OCI-LY1 (cell line): ENCODE measurements around the gene SEMA3A.

Source experiments
- H2AFZ ChIP-seq: fragments of 200-600 bp; sonication (generic), shearing (Covaris generic); 2 replicates; pipeline ENCODE4 v1.6.0; 2014; ENCODE audit warnings: antibody characterized with exemption, mild to moderate bottlenecking, low read length
- H3F3A ChIP-seq: fragments of 200-600 bp; sonication (generic), shearing (Covaris generic); 2 replicates; pipeline ENCODE4 v1.6.0; 2014; ENCODE audit warnings: mild to moderate bottlenecking, antibody characterized with exemption, low read length, moderate library complexity; ENCODE audit not compliant: insufficient read depth
- H3K27ac ChIP-seq: fragments of 200-600 bp; sonication (generic); 2 replicates; pipeline ENCODE4 v1.5.1; 2014; ENCODE audit warnings: low read length, mixed run types, mild to moderate bottlenecking, low read depth; ENCODE audit not compliant: poor library complexity, severe bottlenecking
- H3K27me3 ChIP-seq: fragments of 200-600 bp; sonication (generic); 2 replicates; pipeline ENCODE4 v1.6.0; 2014; ENCODE audit warnings: antibody characterized with exemption, mild to moderate bottlenecking, low read length, moderate library complexity; ENCODE audit not compliant: insufficient read depth
- H3K36me3 ChIP-seq: fragments of 200-600 bp; sonication (generic); 2 replicates; pipeline ENCODE4 v1.6.1; 2014; ENCODE audit warnings: mild to moderate bottlenecking, antibody characterized with exemption, low read length, moderate library complexity, mixed read lengths; ENCODE audit not compliant: insufficient read depth
- H3K4me1 ChIP-seq: fragments of 200-600 bp; sonication (generic); 2 replicates; pipeline ENCODE4 v1.5.1; 2014; ENCODE audit warnings: mild to moderate bottlenecking, low read length, moderate library complexity; ENCODE audit not compliant: insufficient read depth, severe bottlenecking
- H3K4me2 ChIP-seq: fragments of 200-600 bp; sonication (generic), shearing (Covaris generic); 2 replicates; pipeline ENCODE4 v1.6.1; 2014; ENCODE audit warnings: low read length
- H3K4me3 ChIP-seq: fragments of 200-600 bp; sonication (generic); 2 replicates; pipeline ENCODE4 v1.5.1; 2014; ENCODE audit warnings: low read length, low read depth, mild to moderate bottlenecking, mixed read lengths; ENCODE audit not compliant: poor library complexity, severe bottlenecking
- H3K79me2 ChIP-seq: fragments of 200-600 bp; shearing (Covaris generic); 2 replicates; pipeline ENCODE4 v1.6.1; 2016; ENCODE audit warnings: mixed run types, low read length, mixed read lengths; ENCODE audit not compliant: insufficient read depth
- H3K9ac ChIP-seq: fragments of 200-600 bp; sonication (generic), shearing (Covaris generic); 2 replicates; pipeline ENCODE4 v1.6.1; 2014; ENCODE audit warnings: mild to moderate bottlenecking, low read length, mixed read lengths
- H3K9me2 ChIP-seq: fragments of 200-600 bp; sonication (generic), shearing (Covaris generic); 2 replicates; pipeline ENCODE4 v1.6.1; 2014; ENCODE audit warnings: low read depth, mild to moderate bottlenecking, low read length, mixed read lengths
- H3K9me3 ChIP-seq: fragments of 200-600 bp; shearing (Covaris generic); 2 replicates; pipeline ENCODE4 v1.6.1; 2014; ENCODE audit warnings: low read length, mixed read lengths
- H4K20me1 ChIP-seq: fragments of 200-600 bp; sonication (generic), shearing (Covaris generic); 2 replicates; pipeline ENCODE4 v1.6.0; 2016; ENCODE audit warnings: mild to moderate bottlenecking, low read length; ENCODE audit not compliant: insufficient read depth
- EZH2 ChIP-seq: fragments of 200-600 bp; sonication (generic), shearing (Covaris generic); IDR thresholded peaks from 2 replicates; pipeline ENCODE4 v1.8.0; 2017; ENCODE audit warnings: borderline replicate concordance, mixed run types, mild to moderate bottlenecking, antibody characterized with exemption, low read length, moderate library complexity, mixed read lengths
- TF ChIP-seq, protein P1 (sequence below): fragments of 200-600 bp; sonication (generic), shearing (Covaris generic); IDR thresholded peaks from 2 replicates; pipeline ENCODE4 v1.5.1; 2017; ENCODE audit warnings: mild to moderate bottlenecking, antibody characterized with exemption, low read length, moderate library complexity, mixed read lengths

The SEMA3A gene

DNA sequence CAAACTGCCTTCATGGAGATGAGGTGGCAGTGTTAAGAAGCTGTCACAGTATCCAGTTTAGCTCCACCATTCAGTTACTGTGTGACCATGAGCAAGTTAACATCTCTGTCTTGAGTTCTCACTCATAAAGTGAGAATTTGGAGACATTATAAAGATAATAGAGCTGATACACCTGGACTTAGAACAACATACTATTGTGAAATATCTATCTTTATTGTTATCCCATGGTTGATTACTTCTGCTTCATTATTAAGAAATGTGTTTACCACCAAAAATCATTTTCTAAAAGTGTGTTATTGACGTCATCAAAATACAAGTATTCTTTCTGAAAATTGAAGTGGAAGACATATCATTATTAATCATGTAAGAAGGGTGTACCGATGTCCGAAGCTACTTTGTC, 166.9 kb downstream of the SEMA3A start:
- no peaks in the 10 kb centered on the region for H3K4me1 ChIP-seq
- H3K9ac ChIP-seq, result no peak overlapping the region
- no peak overlapping the region for H2AFZ ChIP-seq
- no peaks in the 10 kb centered on the region for H3K79me2 ChIP-seq
- no peaks in the 10 kb centered on the region for H3K36me3 ChIP-seq
- H3K4me2 ChIP-seq, result no peak overlapping the region
- peaks cover 2% of the 10 kb centered on the region; the same call in 1 of the 2 replicates for H3K9me2 ChIP-seq
- H3K4me3 ChIP-seq, result no peak overlapping the region
- no peaks in the 10 kb centered on the region for H4K20me1 ChIP-seq
- H3K27me3 ChIP-seq, result no peaks in the 10 kb centered on the region
- H3F3A ChIP-seq, result no peaks in the 10 kb centered on the region
- no peaks in the 10 kb centered on the region for H3K9me3 ChIP-seq
- H3K27ac ChIP-seq, result no peak overlapping the region
- TF ChIP-seq, protein P1, sequence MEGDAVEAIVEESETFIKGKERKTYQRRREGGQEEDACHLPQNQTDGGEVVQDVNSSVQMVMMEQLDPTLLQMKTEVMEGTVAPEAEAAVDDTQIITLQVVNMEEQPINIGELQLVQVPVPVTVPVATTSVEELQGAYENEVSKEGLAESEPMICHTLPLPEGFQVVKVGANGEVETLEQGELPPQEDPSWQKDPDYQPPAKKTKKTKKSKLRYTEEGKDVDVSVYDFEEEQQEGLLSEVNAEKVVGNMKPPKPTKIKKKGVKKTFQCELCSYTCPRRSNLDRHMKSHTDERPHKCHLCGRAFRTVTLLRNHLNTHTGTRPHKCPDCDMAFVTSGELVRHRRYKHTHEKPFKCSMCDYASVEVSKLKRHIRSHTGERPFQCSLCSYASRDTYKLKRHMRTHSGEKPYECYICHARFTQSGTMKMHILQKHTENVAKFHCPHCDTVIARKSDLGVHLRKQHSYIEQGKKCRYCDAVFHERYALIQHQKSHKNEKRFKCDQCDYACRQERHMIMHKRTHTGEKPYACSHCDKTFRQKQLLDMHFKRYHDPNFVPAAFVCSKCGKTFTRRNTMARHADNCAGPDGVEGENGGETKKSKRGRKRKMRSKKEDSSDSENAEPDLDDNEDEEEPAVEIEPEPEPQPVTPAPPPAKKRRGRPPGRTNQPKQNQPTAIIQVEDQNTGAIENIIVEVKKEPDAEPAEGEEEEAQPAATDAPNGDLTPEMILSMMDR, result no peak
- TF ChIP-seq EZH2, result no peak

DNA sequence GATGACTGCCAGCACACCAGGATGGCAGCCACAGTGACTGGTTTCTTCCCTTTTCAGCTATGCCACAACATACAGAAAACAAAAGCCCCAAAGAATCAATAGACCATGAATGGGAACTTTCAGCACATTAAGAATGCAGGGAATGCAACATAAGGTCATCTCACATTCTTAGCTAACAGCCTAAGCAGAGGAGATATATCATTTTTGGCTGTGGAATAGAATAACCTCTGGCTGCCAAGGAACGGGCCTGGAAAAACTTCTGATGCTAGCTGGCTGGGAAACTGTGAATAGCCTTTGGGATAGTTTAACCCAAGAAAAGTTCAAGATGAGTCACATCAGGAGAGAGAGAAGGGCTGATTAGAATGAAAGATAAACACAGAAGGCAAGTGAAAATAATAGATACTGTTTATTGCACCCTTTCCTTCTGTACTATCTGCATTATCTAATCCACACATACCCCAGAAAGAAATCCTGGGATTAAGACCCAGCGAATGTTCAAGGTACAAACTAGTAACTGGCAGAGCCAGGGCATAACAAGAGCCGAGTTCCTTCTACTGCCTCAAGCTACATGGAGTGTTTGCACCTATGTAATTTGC, 169.2 kb downstream of the SEMA3A start:
- no peaks in the 10 kb centered on the region for H3K36me3 ChIP-seq
- no peaks in the 10 kb centered on the region for H3K4me1 ChIP-seq
- H3F3A ChIP-seq, result no peaks in the 10 kb centered on the region
- H3K4me2 ChIP-seq, result no peak overlapping the region
- no peak overlapping the region for H2AFZ ChIP-seq
- peaks cover 2% of the 10 kb centered on the region; the same call in 1 of the 2 replicates for H3K9me2 ChIP-seq
- H3K27ac ChIP-seq, result no peak overlapping the region
- H4K20me1 ChIP-seq, result no peaks in the 10 kb centered on the region
- TF ChIP-seq EZH2, result no peak
- TF ChIP-seq, protein P1, result no peak
- no peaks in the 10 kb centered on the region for H3K27me3 ChIP-seq
- no peak overlapping the region for H3K9ac ChIP-seq
- no peaks in the 10 kb centered on the region for H3K9me3 ChIP-seq
- H3K4me3 ChIP-seq, result no peak overlapping the region
- H3K79me2 ChIP-seq, result no peaks in the 10 kb centered on the region

DNA sequence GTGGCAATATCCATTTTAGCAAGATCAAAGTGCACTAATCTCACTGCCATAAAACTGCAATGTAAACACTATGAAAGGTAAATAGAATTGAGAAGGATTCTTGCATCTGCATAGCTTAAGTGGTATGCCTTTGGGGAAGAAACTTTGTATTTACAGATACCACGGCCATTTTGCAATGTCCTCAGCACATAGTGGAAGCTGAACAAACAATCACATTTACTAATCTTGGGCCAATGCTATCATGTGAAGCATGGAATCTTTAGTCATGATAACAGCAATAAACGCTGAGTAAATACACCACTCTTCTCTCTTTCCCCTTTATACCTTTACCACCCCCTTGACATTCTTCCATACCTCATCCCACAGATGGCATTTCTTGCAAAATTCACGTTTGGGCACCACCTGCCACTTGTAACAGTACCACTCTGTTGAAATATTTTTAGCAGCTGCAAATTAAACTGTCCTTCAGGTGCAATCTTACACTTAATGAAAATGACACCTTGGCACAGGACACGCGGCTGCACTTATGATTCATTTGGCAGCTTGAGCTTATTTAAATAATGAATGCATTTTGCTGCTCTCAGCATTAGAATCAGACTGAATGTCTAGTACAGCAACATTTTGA, 171.8 kb downstream of the SEMA3A start:
- H3F3A ChIP-seq, result no peaks in the 10 kb centered on the region
- H3K9ac ChIP-seq, result no peak overlapping the region
- no peak overlapping the region for H2AFZ ChIP-seq
- no peaks in the 10 kb centered on the region for H3K9me2 ChIP-seq
- H3K9me3 ChIP-seq, result no peaks in the 10 kb centered on the region
- H3K79me2 ChIP-seq, result no peaks in the 10 kb centered on the region
- H3K36me3 ChIP-seq, result no peaks in the 10 kb centered on the region
- no peak overlapping the region for H3K27ac ChIP-seq
- H4K20me1 ChIP-seq, result no peaks in the 10 kb centered on the region
- H3K4me2 ChIP-seq, result no peak overlapping the region
- TF ChIP-seq, protein P1, result no peak
- no peak for TF ChIP-seq EZH2
- H3K4me3 ChIP-seq, result no peak overlapping the region
- no peaks in the 10 kb centered on the region for H3K27me3 ChIP-seq
- H3K4me1 ChIP-seq, result no peaks in the 10 kb centered on the region
